ENCODE data around the gene ENPP6.
"Not testable (repeated sequence)": the region's sequence is repeated elsewhere in the genome, so short reads cannot be mapped to it uniquely, and the experiment has no call there.

ENPP6 gene

DNA sequence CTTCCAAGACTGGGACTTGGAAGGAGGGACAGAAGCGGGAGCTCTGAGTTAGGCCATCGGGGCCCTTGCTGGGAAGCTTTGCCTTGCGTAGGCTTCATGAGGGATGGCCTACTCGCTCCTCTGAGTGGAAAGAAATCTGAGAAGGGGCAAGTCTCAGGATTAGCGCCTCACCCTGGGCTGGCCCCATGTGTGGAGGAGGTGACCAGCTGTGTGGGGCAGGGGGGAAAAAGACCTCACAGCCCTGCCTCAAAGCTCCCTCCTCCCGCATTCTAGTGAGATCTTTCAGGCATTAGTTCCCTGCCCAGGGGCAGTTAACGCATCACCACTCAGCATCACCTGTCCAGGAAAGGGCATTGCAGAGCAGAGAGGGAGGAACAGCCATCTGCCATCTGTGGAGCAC, 156.1 kb downstream of the ENPP6 start:
- DNase-seq (ENCODE audit: low spot score), result no peak

DNA sequence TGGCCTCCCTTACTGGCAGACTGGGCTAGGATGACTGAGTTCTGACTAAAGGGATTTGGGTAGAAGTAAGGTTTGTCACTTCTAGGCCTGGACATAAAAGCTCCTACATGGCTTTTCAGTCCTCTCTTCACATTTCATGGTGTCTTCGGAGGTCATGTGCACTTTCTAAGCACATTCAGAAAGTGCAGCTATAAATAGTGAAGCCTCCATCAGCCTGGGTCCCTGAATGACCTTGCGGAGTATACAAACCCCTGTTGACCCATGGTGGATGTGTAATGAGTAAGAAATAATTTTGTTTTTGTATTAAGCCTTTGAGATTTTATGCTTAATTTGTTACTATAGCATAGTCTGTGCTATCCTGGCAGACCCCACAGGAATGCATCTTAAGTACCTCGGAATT, 158.6 kb downstream of the ENPP6 start:
- DNase-seq (ENCODE audit: low spot score), result no peak

DNA sequence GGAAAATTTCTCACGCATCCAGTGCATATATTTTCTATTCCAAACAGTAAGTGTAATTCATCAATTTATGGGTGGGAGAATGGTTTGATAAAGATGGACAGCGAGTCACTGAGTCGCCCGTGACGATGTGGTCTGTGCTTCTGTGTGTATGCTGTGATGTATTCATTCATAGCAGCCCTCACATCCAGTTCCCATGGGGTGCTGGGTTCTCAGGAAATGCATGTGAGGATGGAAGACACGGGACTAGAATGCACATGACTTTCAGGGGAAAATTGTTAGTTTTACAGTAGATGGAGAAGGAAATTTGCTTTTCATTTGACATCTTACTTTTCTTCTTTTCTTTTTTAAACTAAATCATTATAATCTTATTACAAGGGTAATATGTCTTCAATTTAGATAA, 159.6 kb downstream of the ENPP6 start:
- DNase-seq (ENCODE audit: low spot score), result no peak

DNA sequence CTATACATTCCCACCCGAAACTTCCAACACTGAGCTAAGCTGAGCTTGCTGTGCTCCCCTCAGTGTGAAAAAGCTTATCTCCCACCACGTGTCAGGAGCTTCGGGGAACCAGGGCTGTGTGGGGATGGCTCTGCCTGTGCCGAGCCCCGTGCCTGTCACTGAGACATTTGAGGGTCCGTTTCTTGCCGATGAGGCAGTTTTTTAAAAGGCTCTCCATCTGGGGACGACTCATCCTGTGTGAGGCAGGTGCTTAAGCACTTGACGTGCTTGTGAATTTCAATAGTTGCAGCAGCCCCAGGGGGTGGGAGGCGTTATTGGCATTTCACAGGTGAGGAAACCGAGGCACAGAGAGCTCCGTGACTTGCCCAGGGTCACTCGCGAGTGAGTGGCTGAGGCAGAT, 160.8 kb downstream of the ENPP6 start:
- no peak for DNase-seq (ENCODE audit: low spot score)

DNA sequence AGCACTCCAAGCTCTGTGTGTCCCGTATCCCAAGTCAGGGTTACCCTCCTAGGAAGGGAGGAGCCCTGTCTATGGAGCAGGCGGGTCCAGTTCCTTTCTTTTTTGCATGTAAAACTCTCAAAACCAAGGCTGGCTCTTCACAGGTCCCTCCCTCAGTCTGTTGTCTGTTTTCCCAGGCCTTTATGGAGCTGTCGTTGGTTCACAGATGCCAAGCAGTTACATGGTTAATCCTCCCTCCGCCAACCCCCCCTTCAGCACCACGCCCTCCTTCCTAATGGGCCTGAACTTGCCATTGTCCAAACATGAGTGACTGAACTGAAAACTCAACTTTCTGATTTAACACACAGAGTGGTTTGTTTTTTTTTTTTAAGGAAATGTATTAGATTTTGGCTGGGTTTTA, 164.2 kb downstream of the ENPP6 start:
- no peak for DNase-seq (ENCODE audit: low spot score)

DNA sequence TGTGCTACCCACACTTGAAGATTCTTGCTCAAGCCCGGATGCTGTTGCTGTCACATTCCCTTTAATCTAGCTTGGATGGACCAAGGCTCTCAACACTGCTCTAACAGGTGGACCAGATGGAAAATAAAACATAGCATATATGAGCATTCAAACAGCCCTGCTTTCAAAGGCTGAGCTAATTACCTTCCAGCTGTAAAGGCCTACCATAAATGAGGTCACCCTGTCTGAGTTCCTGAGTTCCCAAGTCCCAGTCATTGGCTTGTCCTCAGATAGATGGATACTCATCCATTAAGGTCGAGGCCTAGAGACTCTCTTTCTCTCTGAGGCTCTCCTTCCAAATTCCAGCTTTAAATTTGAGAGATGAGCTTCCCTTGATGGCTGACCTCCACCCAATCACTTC, 165.1 kb downstream of the ENPP6 start:
- DNase-seq (ENCODE audit: low spot score), result no peak

DNA sequence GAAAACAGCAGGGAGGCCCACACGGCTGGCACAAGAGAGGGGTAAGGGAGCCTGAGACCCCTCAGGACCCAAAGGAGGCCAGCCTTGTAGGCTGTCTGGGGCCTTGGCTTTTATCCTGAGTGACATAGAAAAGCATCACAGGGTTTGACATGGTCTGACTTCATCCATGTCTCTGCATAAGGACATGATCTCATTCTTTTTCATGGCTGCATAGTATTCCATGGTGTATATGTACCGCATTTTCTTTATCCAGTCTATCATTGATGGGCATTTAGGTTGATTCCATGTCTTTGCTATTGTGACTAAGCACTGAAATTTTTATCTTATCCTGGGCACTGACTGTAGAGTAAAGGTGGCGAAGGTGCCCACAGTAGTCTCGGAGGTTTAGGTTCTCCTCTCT, 166.4 kb downstream of the ENPP6 start:
- DNase-seq (ENCODE audit: low spot score), result not testable (repeated sequence)

DNA sequence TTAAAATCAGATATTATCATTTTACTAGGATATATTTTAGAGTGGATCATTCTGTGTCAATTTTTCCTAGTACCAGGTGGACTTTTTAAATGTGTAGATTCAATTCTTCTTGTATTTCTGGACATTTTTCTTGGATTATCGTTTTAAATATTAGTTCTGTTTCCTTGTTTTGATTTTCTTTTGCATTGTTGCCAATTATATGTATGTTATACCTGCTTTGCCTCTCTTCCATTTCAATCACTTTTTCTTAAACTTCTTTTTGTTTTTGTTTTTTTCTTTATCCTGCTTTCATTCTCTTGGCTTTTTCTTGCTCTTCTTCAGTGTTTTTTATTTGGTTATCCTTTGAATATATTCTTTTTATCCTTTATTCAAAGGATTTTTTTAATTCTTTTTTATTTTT, 171.5 kb downstream of the ENPP6 start:
- no peak for DNase-seq (ENCODE audit: low spot score)

DNA sequence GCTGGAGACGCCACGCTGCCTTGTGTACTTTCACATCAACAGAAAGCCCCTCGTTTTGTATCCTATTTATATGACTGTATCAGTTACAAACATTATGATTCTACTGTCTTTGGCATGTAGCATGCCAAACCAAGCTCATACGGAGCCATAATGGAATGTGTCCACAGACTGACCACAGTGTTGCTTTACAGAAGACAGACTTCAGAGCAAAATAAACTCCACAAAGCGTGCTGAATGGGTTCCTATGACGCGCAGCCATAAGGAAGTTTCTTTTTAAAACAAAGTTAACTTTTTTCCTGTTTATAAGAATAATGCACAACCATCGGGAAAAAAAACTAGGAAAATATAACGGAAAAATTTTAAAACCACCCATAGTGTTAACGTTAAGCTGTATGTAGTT, 176.5 kb downstream of the ENPP6 start:
- DNase-seq (ENCODE audit: low spot score), result no peak

DNA sequence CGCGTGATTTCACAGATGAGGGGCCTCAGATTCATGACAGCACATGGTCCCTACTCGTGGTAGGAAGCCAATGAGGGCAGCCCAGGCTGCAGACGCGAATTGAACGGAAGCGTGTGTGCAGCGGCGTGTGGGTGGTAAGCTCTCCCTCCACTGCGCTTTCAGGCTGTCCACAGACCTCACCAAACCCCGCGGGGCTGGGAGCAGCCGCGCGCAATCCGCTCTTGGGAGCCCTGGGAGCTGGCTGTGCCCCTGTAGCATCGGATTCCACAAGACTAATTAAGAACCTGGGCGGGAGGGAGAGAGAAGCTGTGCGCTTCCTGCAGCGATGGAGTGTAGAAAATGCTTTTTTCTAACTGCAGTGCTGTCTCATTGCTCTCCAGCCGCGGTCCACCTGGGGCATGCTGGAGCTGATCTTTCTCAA, 177.7 kb downstream of the ENPP6 start:
- DNase-seq (ENCODE audit: low spot score), result no peak

Measured in kidney capillary endothelial cell (primary cell).